Activated CD8-positive, alpha-beta memory T cell treated with anti-CD3 and anti-CD28 coated beads for 48 hours (primary cell): ENCODE data around the gene DAPL1.
"Not testable (repeated sequence)": the region's sequence is repeated elsewhere in the genome, so short reads cannot be mapped to it uniquely, and the experiment has no call there.

Experiments
- DNase-seq, 3 experiments: peaks; one replicate each; pipeline ENCODE4 v3.0.0-alpha.2; 2020; ENCODE audit warnings: low read depth in 2 of 3, low spot score in 2 of 3

DAPL1 gene

DNA sequence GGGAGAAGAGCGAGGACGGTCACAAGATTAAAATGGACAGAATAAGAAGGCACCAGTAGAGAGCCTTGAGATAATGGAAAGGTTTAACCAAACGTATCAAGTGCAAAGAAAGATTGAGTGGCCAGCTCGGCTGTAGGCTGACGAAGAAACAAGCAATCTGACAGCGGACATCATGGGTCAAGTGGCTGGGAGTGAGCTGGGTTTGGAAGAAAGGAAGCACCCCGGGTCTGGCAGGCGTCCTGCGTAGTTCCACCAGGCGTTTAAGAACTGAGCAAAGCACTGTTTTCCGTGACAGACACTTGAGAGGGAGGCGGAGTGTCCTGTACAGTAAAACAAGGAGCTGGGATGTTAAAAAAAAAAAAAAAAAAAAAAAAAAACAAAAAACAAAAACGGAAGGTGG lies 27.1 kb downstream of the DAPL1 start:
- no peak for DNase-seq

DNA sequence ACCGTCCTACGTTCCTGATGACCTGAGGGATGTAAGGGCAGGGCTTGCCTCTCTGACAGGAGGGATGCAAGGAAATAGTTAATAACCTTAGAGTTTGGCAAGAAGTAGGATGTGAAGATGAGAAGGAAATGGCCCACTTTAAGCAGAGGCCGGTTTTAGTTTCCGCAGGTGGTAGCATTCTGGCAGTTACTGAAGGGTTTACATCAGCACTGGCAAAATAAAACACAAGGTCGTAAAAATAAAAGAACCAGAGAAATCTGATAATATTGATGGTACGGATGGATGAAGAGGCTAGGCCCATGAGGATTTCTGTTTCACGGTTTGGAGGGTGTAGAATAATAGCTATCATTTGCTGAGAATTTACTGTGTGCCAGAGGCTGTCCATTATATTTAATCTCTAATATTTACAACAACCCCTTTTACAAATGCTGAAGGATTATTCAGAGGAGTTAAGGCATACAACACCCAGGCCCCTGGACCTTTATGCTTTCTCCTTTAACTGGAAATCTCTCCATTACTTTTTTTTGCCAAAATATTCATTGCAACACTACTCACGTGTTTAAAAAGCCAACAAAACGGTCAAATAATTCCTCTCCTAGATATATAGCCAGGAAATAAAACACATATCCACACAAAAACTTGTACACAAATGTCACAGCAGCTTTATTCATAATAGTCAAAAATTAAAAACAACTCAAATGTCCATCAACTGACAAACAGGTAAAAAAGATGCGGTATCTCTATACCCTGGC lies 28.5 kb downstream of the DAPL1 start:
- no peak for DNase-seq

DNA sequence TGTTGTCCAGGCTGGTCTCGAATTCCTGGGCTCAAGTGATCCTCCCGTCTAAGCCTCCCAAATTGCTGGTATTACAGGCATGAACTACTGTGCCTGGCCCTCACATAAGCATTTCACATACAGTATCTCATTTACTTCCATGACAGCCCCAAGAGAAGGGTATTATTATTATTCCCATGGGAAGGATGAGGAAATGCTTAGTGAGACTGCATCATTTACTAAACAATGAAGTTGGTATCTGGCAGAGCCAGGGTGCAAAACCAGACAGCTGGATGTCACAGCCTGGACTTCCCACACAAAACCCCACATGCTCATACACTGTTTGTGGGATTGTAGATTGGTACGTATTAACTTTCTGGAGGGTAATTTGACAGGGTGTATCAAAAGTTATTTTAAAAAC lies 29.9 kb downstream of the DAPL1 start:
- DNase-seq: no peak

DNA sequence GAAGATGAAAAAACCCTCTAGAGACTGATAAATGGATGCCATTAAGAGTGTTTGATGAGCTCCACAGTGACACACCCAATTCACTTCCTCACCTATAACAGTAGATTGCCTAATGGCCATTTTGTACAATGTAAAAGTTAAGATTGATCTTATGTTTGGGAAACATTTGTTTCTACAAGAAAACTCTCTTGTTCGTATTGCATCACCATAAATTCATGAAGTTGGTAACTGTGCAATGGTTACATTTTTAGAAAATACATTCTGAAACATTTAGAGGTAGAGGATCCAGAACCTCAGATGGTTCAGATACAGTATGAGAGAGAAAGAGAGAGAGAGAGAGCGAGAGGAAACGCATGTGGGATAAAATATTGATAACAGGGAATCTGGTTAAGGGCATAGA lies 31.8 kb downstream of the DAPL1 start:
- DNase-seq: no peak

DNA sequence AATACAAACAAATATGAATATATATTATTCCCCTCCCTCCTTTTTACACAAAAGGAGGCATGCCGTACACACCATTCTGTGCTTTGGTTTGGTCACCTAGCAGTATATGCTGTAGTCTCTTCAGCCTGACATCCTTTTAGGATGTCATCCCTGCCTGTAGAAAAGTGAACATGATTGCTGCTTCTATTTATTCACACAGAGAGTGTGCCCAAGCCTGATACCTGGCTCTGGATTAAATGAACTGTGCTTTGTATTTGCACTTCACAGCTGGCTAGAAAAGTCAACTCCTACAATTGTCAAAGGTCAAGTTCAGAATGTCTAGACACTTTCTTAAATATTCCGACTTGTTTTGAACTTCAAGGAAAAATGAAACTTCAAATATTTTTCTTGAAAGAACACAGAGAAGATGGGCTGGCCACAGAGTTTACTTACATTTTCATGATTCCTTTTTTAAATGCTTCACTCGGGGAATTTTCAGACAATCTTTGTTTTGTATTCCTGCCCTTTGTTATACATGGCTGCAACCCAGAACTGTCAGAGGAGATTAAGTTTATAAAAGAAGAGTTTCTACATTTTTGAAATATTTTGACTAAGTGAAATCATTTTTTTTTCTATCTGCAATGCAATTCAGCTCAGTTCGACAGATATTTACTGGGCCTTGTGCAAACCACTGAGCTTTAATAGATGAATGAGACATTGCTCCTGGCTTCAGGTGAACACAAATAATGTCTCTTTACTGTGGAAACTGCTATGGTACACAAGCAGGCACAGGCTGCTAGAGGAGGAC lies 33.5 kb downstream of the DAPL1 start:
- no peak for DNase-seq

DNA sequence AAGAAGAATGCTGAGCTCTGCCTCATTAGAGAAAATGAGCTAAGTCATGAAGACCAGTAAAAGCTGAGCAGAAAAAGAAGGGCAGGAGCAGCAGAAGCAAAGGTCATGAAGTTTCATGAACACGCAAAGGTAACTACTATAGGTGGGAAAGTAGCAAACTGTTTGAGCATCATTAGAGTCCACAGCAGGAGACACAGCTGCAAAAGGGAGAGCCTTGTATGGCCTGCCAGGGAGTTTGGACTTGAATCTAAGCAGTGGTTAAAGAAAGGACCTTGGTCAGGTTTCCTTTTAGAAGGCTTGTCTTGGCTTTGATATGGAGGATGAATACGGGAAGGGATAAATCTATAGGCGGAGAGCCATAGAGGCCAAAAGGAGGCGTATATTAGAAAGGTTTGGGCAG lies 34.0 kb downstream of the DAPL1 start:
- DNase-seq: no peak

DNA sequence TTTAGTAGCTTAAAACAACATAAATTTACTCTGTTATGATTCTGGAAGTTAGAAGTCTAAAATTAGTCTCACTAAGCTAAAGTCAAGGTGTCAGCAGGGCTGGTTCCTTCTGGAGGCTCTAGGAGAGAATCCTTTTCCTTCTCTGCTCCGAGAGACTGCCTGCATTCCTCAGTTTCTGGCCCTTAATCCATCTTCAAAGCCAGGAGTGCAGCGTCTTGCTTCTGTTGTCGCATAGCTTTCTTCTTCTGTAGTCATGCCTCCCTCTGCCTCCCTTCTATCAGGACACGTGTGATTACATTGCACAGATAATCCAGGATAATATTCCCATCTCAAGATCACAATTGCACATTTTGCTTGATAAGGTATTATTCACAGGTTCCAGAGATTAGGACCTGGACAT lies 35.1 kb downstream of the DAPL1 start:
- DNase-seq: no peak

DNA sequence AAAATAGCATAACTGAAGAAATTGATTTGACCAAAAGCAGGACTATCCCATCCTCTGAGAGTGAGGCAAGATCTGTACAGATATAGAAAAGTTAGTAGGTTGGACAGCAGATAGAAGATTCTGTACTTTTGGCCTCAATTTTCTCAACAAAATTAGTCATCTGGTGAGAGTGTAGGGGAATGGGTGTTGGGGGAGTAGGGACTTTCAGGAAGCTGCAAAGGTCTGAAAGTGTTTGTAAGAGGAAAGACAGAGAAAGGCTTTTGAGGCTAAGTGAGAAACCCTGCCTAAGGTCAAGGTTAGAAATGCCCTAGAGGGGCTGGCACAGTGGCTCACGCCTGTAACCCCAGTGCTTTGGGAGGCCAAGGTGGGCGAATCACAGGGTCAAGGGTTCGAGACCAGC lies 40.3 kb downstream of the DAPL1 start:
- no peak for DNase-seq

DNA sequence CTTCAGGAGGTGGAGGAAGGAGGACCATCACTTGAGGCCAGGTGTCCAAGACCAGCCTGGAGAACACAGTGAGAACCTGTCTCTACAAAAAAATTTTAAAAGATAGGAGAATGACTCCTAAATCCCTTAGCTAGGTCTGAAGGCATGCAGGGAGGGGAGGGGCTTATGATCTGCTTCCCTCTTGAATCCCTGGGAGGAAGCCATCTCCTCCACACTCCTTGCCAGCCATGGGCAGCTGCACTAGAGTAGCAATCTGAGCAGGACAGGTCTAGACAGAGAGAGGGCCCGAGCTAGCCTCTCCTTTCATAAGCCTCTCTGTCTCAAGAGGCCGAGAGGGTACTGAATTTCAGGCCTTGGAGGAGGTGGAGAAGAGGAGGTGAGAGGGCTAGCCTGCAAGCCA lies 42.5 kb downstream of the DAPL1 start:
- DNase-seq: no peak

DNA sequence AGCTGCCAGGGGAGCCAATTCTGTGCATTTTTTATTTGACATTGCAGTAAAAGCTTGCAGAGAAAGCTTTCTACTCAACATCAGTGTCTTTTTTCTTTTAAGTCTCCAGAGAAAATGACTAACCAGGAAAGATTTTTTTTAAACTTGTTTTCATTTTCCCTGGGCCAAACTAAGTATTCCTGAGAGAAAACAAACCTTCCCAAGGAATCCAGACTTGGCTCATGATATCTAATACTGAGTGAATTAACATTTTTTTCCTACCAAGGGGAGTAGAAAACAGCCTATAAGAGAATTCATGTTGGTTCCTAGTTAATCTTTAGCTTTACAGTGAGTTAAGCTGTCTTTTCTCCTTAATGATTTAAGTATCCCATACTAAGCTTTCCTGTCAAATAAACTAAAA lies 46.7 kb downstream of the DAPL1 start:
- DNase-seq: no peak

DNA sequence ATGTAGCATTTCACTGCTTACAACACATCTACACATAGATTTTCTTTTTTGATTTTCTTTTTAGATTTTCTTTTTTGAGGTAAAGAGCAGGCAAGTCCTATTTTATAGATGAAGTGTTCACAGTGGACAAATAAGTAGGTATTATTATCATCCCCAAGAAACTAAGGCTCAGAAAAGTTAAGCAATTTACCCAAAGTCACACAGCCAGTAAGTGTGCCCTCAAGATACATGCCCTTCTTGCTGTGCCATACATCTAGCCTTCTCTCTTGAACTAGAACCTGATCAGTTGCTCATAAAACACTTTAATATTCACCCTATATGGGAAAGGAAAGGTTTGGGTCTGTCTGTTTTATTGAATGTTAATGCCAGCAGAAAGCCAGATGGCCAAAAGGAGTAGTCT lies 50.3 kb downstream of the DAPL1 start:
- DNase-seq: no peak

DNA sequence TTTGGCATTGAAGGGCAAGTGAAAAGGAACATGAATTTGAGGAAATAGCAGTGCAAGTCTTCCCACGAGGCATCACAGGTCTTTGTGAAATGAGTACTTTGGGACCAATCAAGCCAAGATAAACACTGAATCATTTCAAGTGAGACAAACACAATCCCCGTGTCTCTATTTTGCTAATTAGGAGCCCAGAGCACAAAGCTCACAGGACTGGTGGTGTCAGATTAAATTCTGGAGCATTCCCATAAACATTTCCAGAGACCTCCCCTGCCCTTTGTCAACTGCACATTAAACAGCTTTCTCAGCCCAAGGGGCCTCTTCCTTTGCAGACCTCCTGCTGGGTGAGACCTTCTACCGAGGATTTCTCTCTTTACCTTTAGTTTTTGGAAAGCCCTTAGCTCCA lies 50.7 kb downstream of the DAPL1 start:
- DNase-seq: no peak

DNA sequence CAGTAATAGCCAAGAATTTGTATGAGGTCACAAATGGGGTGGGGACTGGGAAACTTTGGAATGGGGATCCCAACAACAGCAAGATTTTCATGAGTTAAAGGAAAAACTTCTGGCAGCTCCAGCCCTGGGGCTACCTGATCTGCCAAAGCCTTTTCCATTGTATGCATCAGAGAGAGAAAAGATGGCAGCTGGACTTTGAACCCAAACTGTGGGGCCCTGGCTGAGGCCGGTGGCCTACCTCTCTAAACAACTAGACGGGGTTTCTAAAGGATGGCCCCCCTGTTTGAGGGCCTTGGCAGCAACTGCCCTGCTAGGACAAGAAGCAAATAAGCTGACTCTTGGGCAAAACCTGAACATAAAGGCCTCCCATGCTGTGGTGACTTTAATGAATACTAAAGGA lies 52.4 kb downstream of the DAPL1 start:
- not testable (repeated sequence) for DNase-seq

DNA sequence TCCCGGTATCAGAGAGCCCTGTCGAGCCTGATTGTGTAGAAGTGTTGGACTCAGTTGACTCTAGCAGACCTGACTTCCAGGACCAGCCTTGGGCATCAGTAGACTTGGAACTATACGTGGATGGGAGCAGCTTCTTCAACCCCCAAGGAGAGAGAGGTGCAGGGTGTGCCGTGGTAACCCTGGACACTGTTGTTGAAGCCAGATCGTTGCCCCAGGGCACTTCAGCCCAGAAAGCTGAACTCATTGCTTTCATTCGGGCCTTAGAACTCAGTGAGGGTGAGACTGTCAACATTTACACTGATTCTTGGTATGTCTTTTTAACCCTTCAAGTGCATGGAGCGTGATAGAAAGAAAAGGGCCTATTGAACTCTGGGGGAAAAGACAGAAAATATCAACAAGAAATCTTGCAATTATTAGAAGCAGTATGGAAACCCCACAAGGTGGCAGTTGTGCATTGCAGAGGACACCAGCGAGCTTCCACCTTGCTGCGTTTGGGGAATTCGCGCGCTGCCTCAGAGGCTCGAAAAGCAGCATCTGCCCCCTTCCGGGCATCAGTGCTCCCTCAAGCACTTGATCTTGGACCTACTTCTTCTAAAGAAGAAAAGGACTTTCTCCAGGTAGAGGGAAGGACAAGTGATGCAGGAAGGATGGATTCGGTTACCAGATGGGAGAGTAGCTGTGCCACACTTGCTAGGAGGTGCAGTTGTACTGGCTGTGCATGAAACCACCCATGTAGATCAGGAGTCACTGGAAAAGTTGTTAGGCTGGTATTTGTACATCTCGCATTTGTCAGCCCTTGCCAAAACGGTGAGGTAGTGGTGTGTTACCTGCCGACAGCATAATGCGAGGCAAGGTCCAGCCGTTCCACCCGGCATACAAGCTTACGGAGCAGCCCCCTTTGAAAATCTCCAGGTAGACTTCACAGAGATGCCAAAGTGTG lies 53.2 kb downstream of the DAPL1 start:
- DNase-seq: not testable (repeated sequence)

DNA sequence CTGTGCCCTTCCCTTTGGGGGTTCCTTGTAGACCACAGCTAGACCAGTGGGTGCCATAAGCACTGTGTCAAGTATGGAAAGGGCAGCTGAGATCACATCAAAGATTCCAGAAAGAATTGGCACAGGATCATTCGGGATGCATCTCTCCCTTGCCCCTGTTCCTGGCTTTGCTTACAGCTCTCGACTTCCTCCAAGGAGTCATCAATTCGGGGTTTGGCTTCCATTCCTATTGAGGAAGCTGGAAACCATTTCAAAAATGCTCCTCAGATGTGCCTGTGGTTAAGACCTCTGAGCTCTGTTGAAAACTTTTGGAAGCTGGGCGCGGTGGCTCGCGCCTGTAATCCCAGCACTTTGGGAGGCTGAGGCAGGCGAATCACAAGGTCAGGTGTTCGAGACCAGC lies 65.1 kb downstream of the DAPL1 start:
- not testable (repeated sequence) for DNase-seq

DNA sequence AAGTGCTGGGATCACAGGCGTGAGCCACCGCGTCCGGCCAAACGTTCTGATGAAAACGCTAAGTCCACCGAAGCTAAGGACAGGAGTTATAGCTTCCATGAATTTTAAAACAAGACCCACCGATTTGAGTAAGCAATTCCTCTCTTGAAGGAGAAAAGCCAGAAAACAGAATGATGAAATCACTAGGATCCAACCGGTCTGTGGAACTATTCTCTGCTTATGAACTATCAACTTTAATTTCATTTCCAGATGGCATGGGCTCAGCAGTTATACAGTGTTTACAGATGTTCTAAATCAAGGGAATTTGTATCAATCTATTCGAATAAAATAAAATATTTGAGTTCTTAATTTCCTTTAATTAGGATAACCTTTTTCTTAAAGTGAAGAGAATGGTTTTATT lies 66.5 kb downstream of the DAPL1 start:
- not testable (repeated sequence) for DNase-seq

DNA sequence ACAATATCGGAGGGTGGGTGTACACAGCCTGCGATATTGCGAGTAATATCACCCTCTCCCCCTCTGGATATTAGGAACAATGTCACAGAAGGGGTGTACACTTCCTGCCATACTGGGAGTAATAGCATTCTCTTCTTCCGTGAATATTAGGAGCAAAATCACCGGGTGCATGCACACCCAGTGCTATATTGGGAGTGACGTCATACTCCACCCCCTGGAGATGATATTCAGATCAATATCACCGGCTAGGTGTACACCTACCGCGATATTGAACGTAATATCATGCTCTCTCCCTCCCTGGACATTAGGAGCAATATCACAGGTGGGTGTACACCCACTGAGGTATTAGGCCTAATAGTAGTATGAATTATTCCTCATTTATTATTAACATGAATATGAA lies 70.4 kb downstream of the DAPL1 start:
- DNase-seq: not testable (repeated sequence)
